Measurements from ENCODE around the gene SERPINA10.

Gene SERPINA10

GRCh38 chr14:94292872-94293577, at the start of gene SERPINA10:
Gene SERPINA10, minus strand, starts transcription at chr14:94293268. Its CDS starts 2,675 bp downstream, at chr14:94290593.
- no peak for DNase-seq

- DNase-seq: no peak
These were observed 49.4 kb upstream of the SERPINA10 start for GRCh38 chr14:94342334-94342934.

GRCh38 chr14:94341656-94342333, 48.7 kb upstream of the SERPINA10 start:
- DNase-seq: no peak

GRCh38 chr14:94340533-94340932, 47.5 kb upstream of the SERPINA10 start:
- no peak for DNase-seq

GRCh38 chr14:94338023-94338422, 45.0 kb upstream of the SERPINA10 start:
- DNase-seq: no peak

GRCh38 chr14:94337274-94337673, 44.2 kb upstream of the SERPINA10 start:
- DNase-seq: no peak

GRCh38 chr14:94334872-94335271, 41.8 kb upstream of the SERPINA10 start:
- no peak for DNase-seq

GRCh38 chr14:94332587-94332986, 39.5 kb upstream of the SERPINA10 start:
- DNase-seq: no peak

- DNase-seq: no peak
These were observed 39.1 kb upstream of the SERPINA10 start for GRCh38 chr14:94332063-94332583.

- DNase-seq: no peak
These were observed 38.4 kb upstream of the SERPINA10 start for GRCh38 chr14:94331462-94331861.

- DNase-seq: no peak
These were observed 37.8 kb upstream of the SERPINA10 start for GRCh38 chr14:94330857-94331256.

GRCh38 chr14:94330432-94330831, 37.4 kb upstream of the SERPINA10 start:
- DNase-seq: no peak

GRCh38 chr14:94329857-94330256, 36.8 kb upstream of the SERPINA10 start:
- DNase-seq: no peak

- DNase-seq: no peak
These were observed 35.1 kb upstream of the SERPINA10 start for GRCh38 chr14:94328196-94328595.

- no peak for DNase-seq
These were observed 29.8 kb upstream of the SERPINA10 start, which contains the start of gene SERPINA6 for GRCh38 chr14:94322648-94323570. Gene SERPINA6, minus strand, starts transcription at chr14:94323336. Its CDS starts 8,688 bp downstream, at chr14:94314648.

GRCh38 chr14:94321421-94322271, 28.6 kb upstream of the SERPINA10 start:
- DNase-seq: no peak

GRCh38 chr14:94320243-94320642, 27.2 kb upstream of the SERPINA10 start:
- no peak for DNase-seq

GRCh38 chr14:94317259-94317658, 24.2 kb upstream of the SERPINA10 start:
- DNase-seq: peak; percentile 14

GRCh38 chr14:94316692-94317091, 23.6 kb upstream of the SERPINA10 start:
- no peak for DNase-seq

- DNase-seq: no peak
These were observed 21.8 kb upstream of the SERPINA10 start for GRCh38 chr14:94314890-94315289.

- no peak for DNase-seq
These were observed 21.1 kb upstream of the SERPINA10 start for GRCh38 chr14:94313991-94314655.

All from NCI-H82 (cell line).